GM10266 (cell line): Measurements from ENCODE around the gene RCL1.

Experiments used
- DNase-seq: peaks from one replicate; pipeline ENCODE4 v3.0.0; 2012; ENCODE audit errors: extremely low spot score
- CTCF ChIP-seq: IDR thresholded peaks from 2 replicates; pipeline ENCODE4 v1.5.1; 2012; ENCODE audit warnings: mild to moderate bottlenecking, low read depth; ENCODE audit not compliant: control insufficient read depth, insufficient read depth; ENCODE audit errors: missing control alignments

RCL1 gene

GRCh38 chr9:4796530-4796929 lies 3.8 kb downstream of the RCL1 start:
- TF ChIP-seq CTCF, result no peak
- DNase-seq, result no peak

- no peak for DNase-seq
- peak; percentile 56 for TF ChIP-seq CTCF
Measured at GRCh38 chr9:4796988-4797853, 4.5 kb downstream of the RCL1 start.

DNA sequence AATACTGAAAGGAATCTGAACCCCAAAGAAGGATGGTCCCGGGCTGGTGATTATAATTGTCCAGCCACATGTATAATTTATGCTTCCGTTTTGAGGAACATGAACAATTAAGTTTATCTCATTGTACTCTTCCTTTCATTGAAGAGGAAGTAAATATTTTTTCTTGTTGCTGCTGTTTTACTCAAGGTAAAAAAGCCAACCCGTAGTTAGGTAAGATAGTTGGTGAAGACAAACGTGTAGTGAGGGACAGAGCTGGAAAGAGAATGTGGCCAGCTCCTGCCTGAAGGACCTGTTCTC lies 5.1 kb downstream of the RCL1 start:
- no peak for TF ChIP-seq CTCF

GRCh38 chr9:4798281-4799032 lies 5.7 kb downstream of the RCL1 start:
- TF ChIP-seq CTCF, result no peak
- DNase-seq, result no peak

More for the DNA sequence above, 5.1 kb downstream of the RCL1 start:
- DNase-seq, result no peak

- no peak for TF ChIP-seq CTCF
- no peak for DNase-seq
Measured at GRCh38 chr9:4799033-4799430, 6.3 kb downstream of the RCL1 start.

- TF ChIP-seq CTCF, result no peak
- no peak for DNase-seq
Measured at GRCh38 chr9:4799775-4800174, 7.0 kb downstream of the RCL1 start.

GRCh38 chr9:4801156-4801555 lies 8.4 kb downstream of the RCL1 start:
- DNase-seq, result no peak
- no peak for TF ChIP-seq CTCF
